Osteocyte (in vitro differentiated cells): ENCODE data around the gene SNRNP70. TPM values are rescaled to one million over a fixed set of nuclear protein-coding genes. Genes with fewer than 3 reads are reported as not detected.

ENCODE experiments used
- DNase-seq: peaks from one replicate; pipeline ENCODE4 v3.0.0; 2021; ENCODE audit warnings: mixed read lengths; ENCODE audit not compliant: unreplicated experiment; ENCODE audit errors: extremely low spot score
- H3K27ac Mint-ChIP-seq: one replicate; pipeline ENCODE4 v1.8.0; 2021; ENCODE audit warnings: mild to moderate bottlenecking, mixed read lengths; ENCODE audit not compliant: unreplicated experiment
- H3K27me3 Mint-ChIP-seq: one replicate; pipeline ENCODE4 v1.8.0; 2021; ENCODE audit warnings: mixed read lengths; ENCODE audit not compliant: unreplicated experiment
- H3K36me3 Mint-ChIP-seq: one replicate; pipeline ENCODE4 v1.8.0; 2021; ENCODE audit warnings: mixed read lengths; ENCODE audit not compliant: unreplicated experiment
- H3K4me1 Mint-ChIP-seq: one replicate; pipeline ENCODE4 v1.8.0; 2021; ENCODE audit warnings: mixed read lengths; ENCODE audit not compliant: unreplicated experiment
- H3K4me3 Mint-ChIP-seq: one replicate; pipeline ENCODE4 v1.8.0; 2021; ENCODE audit warnings: mild to moderate bottlenecking, moderate library complexity, mixed read lengths; ENCODE audit not compliant: unreplicated experiment
- H3K9me3 Mint-ChIP-seq: one replicate; pipeline ENCODE4 v1.8.0; 2021; ENCODE audit warnings: mixed read lengths; ENCODE audit not compliant: unreplicated experiment
- CTCF ChIP-seq: fragments of 200-600 bp; sonication (generic); IDR thresholded peaks from 2 replicates; pipeline ENCODE4 v1.5.0; 2021; ENCODE audit warnings: antibody characterized with exemption, mild to moderate bottlenecking, moderate library complexity
- total RNA-seq: library from RNA; stranded (reverse); gene quantifications from 2 replicates; pipeline ENCODE4 v1.2.1, GENCODE V29; 2021

Gene SNRNP70
- total RNA-seq, 1 donor from 2014 or later: 286 TPM

- Mint-ChIP-seq H3K27ac (no peak overlapping the region), H3K4me3 (no peak overlapping the region), H3K4me1 (peaks cover 16% of the 10 kb centered on the region), H3K9me3 (no peaks in the 10 kb centered on the region), H3K36me3 (no peaks in the 10 kb centered on the region), H3K27me3 (no peaks in the 10 kb centered on the region)
- no peak for DNase-seq
- no peak for TF ChIP-seq CTCF
Measured at GRCh38 chr19:49130325-49130724, 45.1 kb downstream of the SNRNP70 start.

- Mint-ChIP-seq H3K9me3 (no peaks in the 10 kb centered on the region), H3K27ac (no peak overlapping the region), H3K4me1 (peaks cover 13% of the 10 kb centered on the region), H3K4me3 (no peak overlapping the region), H3K36me3 (no peaks in the 10 kb centered on the region), H3K27me3 (no peaks in the 10 kb centered on the region)
- no peak for TF ChIP-seq CTCF
- DNase-seq: no peak
Measured at GRCh38 chr19:49132974-49133609, 47.8 kb downstream of the SNRNP70 start.

GRCh38 chr19:49133621-49134454 lies 48.6 kb downstream of the SNRNP70 start:
- Mint-ChIP-seq H3K4me1 (peaks cover 6% of the 10 kb centered on the region), H3K27ac (no peak overlapping the region), H3K27me3 (no peaks in the 10 kb centered on the region), H3K4me3 (no peak overlapping the region), H3K36me3 (no peaks in the 10 kb centered on the region), H3K9me3 (no peaks in the 10 kb centered on the region)
- no peak for DNase-seq
- TF ChIP-seq CTCF: no peak

- TF ChIP-seq CTCF: no peak
- no peak for DNase-seq
- H3K36me3 Mint-ChIP-seq: no peaks in the 10 kb centered on the region
- H3K27me3 Mint-ChIP-seq: no peaks in the 10 kb centered on the region
- no peak overlapping the region for H3K27ac Mint-ChIP-seq
- no peaks in the 10 kb centered on the region for H3K9me3 Mint-ChIP-seq
- no peak overlapping the region for H3K4me3 Mint-ChIP-seq
- no peaks in the 10 kb centered on the region for H3K4me1 Mint-ChIP-seq
Measured at GRCh38 chr19:49135686-49136085, 50.4 kb downstream of the SNRNP70 start.

GRCh38 chr19:49136771-49137171 lies 51.5 kb downstream of the SNRNP70 start:
- no peak for TF ChIP-seq CTCF
- Mint-ChIP-seq H3K36me3 (no peaks in the 10 kb centered on the region), H3K4me1 (no peaks in the 10 kb centered on the region), H3K27ac (no peak overlapping the region), H3K4me3 (no peak overlapping the region), H3K27me3 (no peaks in the 10 kb centered on the region), H3K9me3 (no peaks in the 10 kb centered on the region)
- DNase-seq: no peak
